Measurements from ENCODE around the gene CA6. TPM values are rescaled to one million over a fixed set of nuclear protein-coding genes. Genes with fewer than 3 reads are reported as not detected.
"Not testable (repeated sequence)": the region's sequence is repeated elsewhere in the genome, so short reads cannot be mapped to it uniquely, and the experiment has no call there.

CA6 gene
- polyA plus RNA-seq, 1 donor (not counting 4 experiments of a cell fraction or from before 2014, with no cell fraction given): not detected

GRCh38 chr1:8965121-8965820 lies 19.6 kb downstream of the CA6 start:
- Histone ChIP-seq H3K4me3 (ENCODE audit: control insufficient read depth in 2 of 3, extremely low read depth in 1 of 3, insufficient read depth in 2 of 3, low read depth in 1 of 3, low read length in 3 of 3) (no peak overlapping the region), H3K9ac (ENCODE audit: control insufficient read depth, extremely low read depth, insufficient read depth, low read length) (no peak overlapping the region), H3K4me2 (ENCODE audit: control insufficient read depth, extremely low read depth, insufficient read depth, low read depth, low read length) (no peak overlapping the region), H3K36me3 (ENCODE audit: control insufficient read depth in 2 of 2, extremely low read depth in 1 of 2, insufficient read depth in 2 of 2, low read length in 2 of 2) (no peaks in the 10 kb centered on the region), H3K9me1 (ENCODE audit: control insufficient read depth, extremely low read depth, insufficient read depth, low read length) (no peaks in the 10 kb centered on the region), H2AFZ (ENCODE audit: control insufficient read depth, low read length) (no peak overlapping the region), H3K27me3 (ENCODE audit: control insufficient read depth, extremely low read depth, insufficient read depth, low read length) (peaks cover 5% of the 10 kb centered on the region), H3K9me3 (ENCODE audit: control insufficient read depth, low read depth, low read length) (no peaks in the 10 kb centered on the region), H3K27ac (ENCODE audit: control insufficient read depth, insufficient read depth, low read length) (no peak overlapping the region), H3K4me1 (ENCODE audit: control insufficient read depth, extremely low read depth, insufficient read depth, low read length) (no peaks in the 10 kb centered on the region), H4K20me1 (ENCODE audit: control insufficient read depth, extremely low read depth, insufficient read depth, low read length) (no peaks in the 10 kb centered on the region), H3K79me2 (ENCODE audit: control insufficient read depth, insufficient read depth, low read length) (no peaks in the 10 kb centered on the region)
- dilution Hi-C loops (cut with MboI; ENCODE audit: extremely low pct_ligation_motif_present, low sequenced_read_pairs): no loop called here
- TF ChIP-seq, protein P1, sequence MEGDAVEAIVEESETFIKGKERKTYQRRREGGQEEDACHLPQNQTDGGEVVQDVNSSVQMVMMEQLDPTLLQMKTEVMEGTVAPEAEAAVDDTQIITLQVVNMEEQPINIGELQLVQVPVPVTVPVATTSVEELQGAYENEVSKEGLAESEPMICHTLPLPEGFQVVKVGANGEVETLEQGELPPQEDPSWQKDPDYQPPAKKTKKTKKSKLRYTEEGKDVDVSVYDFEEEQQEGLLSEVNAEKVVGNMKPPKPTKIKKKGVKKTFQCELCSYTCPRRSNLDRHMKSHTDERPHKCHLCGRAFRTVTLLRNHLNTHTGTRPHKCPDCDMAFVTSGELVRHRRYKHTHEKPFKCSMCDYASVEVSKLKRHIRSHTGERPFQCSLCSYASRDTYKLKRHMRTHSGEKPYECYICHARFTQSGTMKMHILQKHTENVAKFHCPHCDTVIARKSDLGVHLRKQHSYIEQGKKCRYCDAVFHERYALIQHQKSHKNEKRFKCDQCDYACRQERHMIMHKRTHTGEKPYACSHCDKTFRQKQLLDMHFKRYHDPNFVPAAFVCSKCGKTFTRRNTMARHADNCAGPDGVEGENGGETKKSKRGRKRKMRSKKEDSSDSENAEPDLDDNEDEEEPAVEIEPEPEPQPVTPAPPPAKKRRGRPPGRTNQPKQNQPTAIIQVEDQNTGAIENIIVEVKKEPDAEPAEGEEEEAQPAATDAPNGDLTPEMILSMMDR (optimal IDR thresholded peaks at IDR 0.05 in 1 of 3, IDR thresholded peaks at IDR 0.05 in 1 of 3, conservative IDR thresholded peaks at IDR 0.05 in 1 of 3; ENCODE audit: extremely low read depth in 1 of 3, insufficient read depth in 2 of 3, low read length in 3 of 3): no peak
- TF ChIP-seq EZH2 (IDR thresholded peaks at IDR 0.05; ENCODE audit: low read length): no peak
- FAIRE-seq: no peak
- DNase-seq (ENCODE audit: low read depth, low spot score): no peak

GRCh38 chr1:8966606-8967005 lies 20.9 kb downstream of the CA6 start:
- Histone ChIP-seq H2AFZ (ENCODE audit: control insufficient read depth, low read length) (no peak overlapping the region), H3K27ac (ENCODE audit: control insufficient read depth, insufficient read depth, low read length) (no peak overlapping the region), H3K9me1 (ENCODE audit: control insufficient read depth, extremely low read depth, insufficient read depth, low read length) (no peaks in the 10 kb centered on the region), H3K9me3 (ENCODE audit: control insufficient read depth, low read depth, low read length) (no peaks in the 10 kb centered on the region), H3K4me2 (ENCODE audit: control insufficient read depth, extremely low read depth, insufficient read depth, low read depth, low read length) (no peak overlapping the region), H3K4me1 (ENCODE audit: control insufficient read depth, extremely low read depth, insufficient read depth, low read length) (no peaks in the 10 kb centered on the region), H3K36me3 (ENCODE audit: control insufficient read depth in 2 of 2, extremely low read depth in 1 of 2, insufficient read depth in 2 of 2, low read length in 2 of 2) (no peaks in the 10 kb centered on the region), H4K20me1 (ENCODE audit: control insufficient read depth, extremely low read depth, insufficient read depth, low read length) (no peaks in the 10 kb centered on the region), H3K4me3 (ENCODE audit: control insufficient read depth in 2 of 3, extremely low read depth in 1 of 3, insufficient read depth in 2 of 3, low read depth in 1 of 3, low read length in 3 of 3) (no peak overlapping the region), H3K9ac (ENCODE audit: control insufficient read depth, extremely low read depth, insufficient read depth, low read length) (no peak overlapping the region), H3K79me2 (ENCODE audit: control insufficient read depth, insufficient read depth, low read length) (no peaks in the 10 kb centered on the region), H3K27me3 (ENCODE audit: control insufficient read depth, extremely low read depth, insufficient read depth, low read length) (peaks cover 5% of the 10 kb centered on the region)
- TF ChIP-seq, protein P1 (optimal IDR thresholded peaks at IDR 0.05 in 1 of 3, IDR thresholded peaks at IDR 0.05 in 1 of 3, conservative IDR thresholded peaks at IDR 0.05 in 1 of 3; ENCODE audit: extremely low read depth in 1 of 3, insufficient read depth in 2 of 3, low read length in 3 of 3): no peak
- TF ChIP-seq EZH2 (IDR thresholded peaks at IDR 0.05; ENCODE audit: low read length): no peak
- dilution Hi-C loops (cut with MboI; ENCODE audit: extremely low pct_ligation_motif_present, low sequenced_read_pairs): no loop called here
- no peak for FAIRE-seq
- no peak for DNase-seq (ENCODE audit: low read depth, low spot score)

DNA sequence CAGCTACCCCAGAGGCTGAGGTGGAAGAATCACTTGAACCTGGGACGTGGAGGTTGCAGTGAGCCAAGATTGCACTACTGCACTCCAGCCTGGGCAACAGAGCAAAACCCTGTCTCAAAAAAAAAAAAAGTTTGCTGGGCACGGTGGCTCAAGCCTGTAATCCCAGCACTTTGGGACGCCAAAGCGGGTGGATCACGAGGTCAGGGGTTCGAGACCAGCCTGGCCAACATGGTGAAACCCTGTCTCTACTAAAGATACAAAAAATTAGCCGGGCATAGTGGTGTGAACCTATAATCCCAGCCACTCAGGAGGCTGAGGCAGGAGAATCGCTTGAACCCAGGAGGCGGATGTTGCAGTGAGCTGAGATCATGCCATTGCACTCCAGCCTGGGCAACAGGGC lies 23.2 kb downstream of the CA6 start:
- H3K9me3 ChIP-seq (ENCODE audit: control insufficient read depth, low read depth, low read length); FAIRE-seq; H3K27me3 ChIP-seq (ENCODE audit: control insufficient read depth, extremely low read depth, insufficient read depth, low read length); DNase-seq (ENCODE audit: low read depth, low spot score); H3K4me2 ChIP-seq (ENCODE audit: control insufficient read depth, extremely low read depth, insufficient read depth, low read depth, low read length); H2AFZ ChIP-seq (ENCODE audit: control insufficient read depth, low read length); H4K20me1 ChIP-seq (ENCODE audit: control insufficient read depth, extremely low read depth, insufficient read depth, low read length); H3K27ac ChIP-seq (ENCODE audit: control insufficient read depth, insufficient read depth, low read length); H3K4me3 ChIP-seq (ENCODE audit: control insufficient read depth in 2 of 3, extremely low read depth in 1 of 3, insufficient read depth in 2 of 3, low read depth in 1 of 3, low read length in 3 of 3); H3K4me1 ChIP-seq (ENCODE audit: control insufficient read depth, extremely low read depth, insufficient read depth, low read length); H3K9me1 ChIP-seq (ENCODE audit: control insufficient read depth, extremely low read depth, insufficient read depth, low read length); H3K79me2 ChIP-seq (ENCODE audit: control insufficient read depth, insufficient read depth, low read length); H3K9ac ChIP-seq (ENCODE audit: control insufficient read depth, extremely low read depth, insufficient read depth, low read length); dilution Hi-C loops (cut with MboI; ENCODE audit: extremely low pct_ligation_motif_present, low sequenced_read_pairs); H3K36me3 ChIP-seq (ENCODE audit: control insufficient read depth in 2 of 2, extremely low read depth in 1 of 2, insufficient read depth in 2 of 2, low read length in 2 of 2): not testable (repeated sequence)

Data from keratinocyte (primary cell).